SK-N-SH treated with all-trans-retinoic acid at 6 μM for 48 hours (cell line): Measurements from ENCODE around the gene MVK.

Experiments
- ATAC-seq: fragments of 200-7000 bp; cut with Tn5 transposase; 3 replicates; pipeline ENCODE4 v1.9.1; 2020; ENCODE audit warnings: mild to moderate bottlenecking, moderate library complexity
- ARNTL ChIP-seq: fragments of 450-650 bp; formaldehyde crosslinking; IDR thresholded peaks from 2 replicates; pipeline ENCODE4 v1.5.0; 2020; ENCODE audit warnings: low read depth, mild to moderate bottlenecking, moderate library complexity, borderline replicate concordance
- BACH2 ChIP-seq: fragments of 250-450 bp; sonication (Bioruptor Pico); IDR thresholded peaks from 2 replicates; pipeline ENCODE4 v1.9.0; 2021; ENCODE audit warnings: mild to moderate bottlenecking, borderline replicate concordance
- CREB5 ChIP-seq: fragments of 250-450 bp; sonication (Bioruptor Pico); IDR thresholded peaks from 2 replicates; pipeline ENCODE4 v1.5.1; 2020; ENCODE audit warnings: low read depth, mild to moderate bottlenecking, moderate library complexity
- CSRNP3 ChIP-seq: fragments of 250-450 bp; sonication (Bioruptor Pico); IDR thresholded peaks from 2 replicates; pipeline ENCODE4 v1.5.1; 2021; ENCODE audit warnings: mild to moderate bottlenecking, moderate library complexity
- ESRRG ChIP-seq: fragments of 250-450 bp; sonication (Bioruptor Pico); IDR thresholded peaks from 2 replicates; pipeline ENCODE4 v1.6.1; 2021; ENCODE audit warnings: mild to moderate bottlenecking
- GLIS3 ChIP-seq: fragments of 250-450 bp; sonication (Bioruptor Pico); IDR thresholded peaks from 2 replicates; pipeline ENCODE4 v1.5.0; 2020; ENCODE audit warnings: mild to moderate bottlenecking, moderate library complexity
- OSR1 ChIP-seq: fragments of 250-450 bp; sonication (Bioruptor Pico); IDR thresholded peaks from 2 replicates; pipeline ENCODE4 v1.8.0; 2022; ENCODE audit warnings: moderate library complexity, mild to moderate bottlenecking, inconsistent platforms
- POU6F1 ChIP-seq: fragments of 250-450 bp; sonication (Bioruptor Pico); IDR thresholded peaks from 2 replicates; pipeline ENCODE4 v1.8.0; 2021; ENCODE audit warnings: low read depth, mild to moderate bottlenecking, moderate library complexity, borderline replicate concordance
- PPARA ChIP-seq: fragments of 250-450 bp; sonication (Bioruptor Pico); IDR thresholded peaks from 2 replicates; pipeline ENCODE4 v1.5.0; 2020; ENCODE audit warnings: mild to moderate bottlenecking, borderline replicate concordance
- RARB ChIP-seq: fragments of 250-450 bp; sonication (Bioruptor Pico); IDR thresholded peaks from 2 replicates; pipeline ENCODE4 v1.8.0; 2021; ENCODE audit warnings: mild to moderate bottlenecking, moderate library complexity
- TCF4 ChIP-seq: fragments of 250-450 bp; sonication (Bioruptor Pico); IDR thresholded peaks from 2 replicates; pipeline ENCODE4 v1.8.0; 2021; ENCODE audit warnings: mild to moderate bottlenecking, moderate library complexity, borderline replicate concordance
- TOX ChIP-seq: fragments of 250-450 bp; sonication (Bioruptor Pico); IDR thresholded peaks from 2 replicates; pipeline ENCODE4 v1.8.0; 2021; ENCODE audit warnings: mild to moderate bottlenecking, moderate library complexity, borderline replicate concordance
- TSHZ2 ChIP-seq: fragments of 250-450 bp; sonication (Bioruptor Pico); IDR thresholded peaks from 2 replicates; pipeline ENCODE4 v1.5.0; 2020; ENCODE audit warnings: mild to moderate bottlenecking, moderate library complexity
- ZC3H10 ChIP-seq: fragments of 250-450 bp; sonication (Bioruptor Pico); IDR thresholded peaks from 2 replicates; pipeline ENCODE4 v1.5.1; 2021; ENCODE audit warnings: mild to moderate bottlenecking, moderate library complexity
- ZFP3 ChIP-seq: fragments of 250-450 bp; sonication (Bioruptor Pico); IDR thresholded peaks from 2 replicates; pipeline ENCODE4 v1.5.0; 2020; ENCODE audit warnings: mild to moderate bottlenecking, moderate library complexity
- ZFP30 ChIP-seq: fragments of 450-650 bp; formaldehyde crosslinking; IDR thresholded peaks from 2 replicates; pipeline ENCODE4 v1.5.0; 2022; ENCODE audit warnings: mild to moderate bottlenecking, moderate library complexity
- ZNF565 ChIP-seq: fragments of 450-650 bp; formaldehyde crosslinking; conservative IDR thresholded peaks from 2 replicates; pipeline ENCODE4 v1.5.0; 2020; ENCODE audit warnings: low read depth, mild to moderate bottlenecking, moderate library complexity
- ZNF70 ChIP-seq: fragments of 450-650 bp; formaldehyde crosslinking; IDR thresholded peaks from 2 replicates; pipeline ENCODE4 v1.5.0; 2020; ENCODE audit warnings: mild to moderate bottlenecking, moderate library complexity
- ZNF8 ChIP-seq: fragments of 450-650 bp; formaldehyde crosslinking; IDR thresholded peaks from 2 replicates; pipeline ENCODE4 v1.5.0; 2020; ENCODE audit warnings: mild to moderate bottlenecking, moderate library complexity
- TF ChIP-seq, protein P1 (sequence below): fragments of 250-450 bp; sonication (Bioruptor Pico); IDR thresholded peaks from 2 replicates; pipeline ENCODE4 v1.8.0; 2020; ENCODE audit warnings: mild to moderate bottlenecking, moderate library complexity, borderline replicate concordance

The MVK gene

GRCh38 chr12:109544955-109545531, 28.6 kb upstream of the MVK start:
- peak; percentile 43 for ATAC-seq
- TF ChIP-seq TCF4 (CRISPR knock-in tag) = no peak
- TF ChIP-seq OSR1 (CRISPR knock-in tag) = no peak
- TF ChIP-seq GLIS3 = no peak
- TF ChIP-seq, protein P1, sequence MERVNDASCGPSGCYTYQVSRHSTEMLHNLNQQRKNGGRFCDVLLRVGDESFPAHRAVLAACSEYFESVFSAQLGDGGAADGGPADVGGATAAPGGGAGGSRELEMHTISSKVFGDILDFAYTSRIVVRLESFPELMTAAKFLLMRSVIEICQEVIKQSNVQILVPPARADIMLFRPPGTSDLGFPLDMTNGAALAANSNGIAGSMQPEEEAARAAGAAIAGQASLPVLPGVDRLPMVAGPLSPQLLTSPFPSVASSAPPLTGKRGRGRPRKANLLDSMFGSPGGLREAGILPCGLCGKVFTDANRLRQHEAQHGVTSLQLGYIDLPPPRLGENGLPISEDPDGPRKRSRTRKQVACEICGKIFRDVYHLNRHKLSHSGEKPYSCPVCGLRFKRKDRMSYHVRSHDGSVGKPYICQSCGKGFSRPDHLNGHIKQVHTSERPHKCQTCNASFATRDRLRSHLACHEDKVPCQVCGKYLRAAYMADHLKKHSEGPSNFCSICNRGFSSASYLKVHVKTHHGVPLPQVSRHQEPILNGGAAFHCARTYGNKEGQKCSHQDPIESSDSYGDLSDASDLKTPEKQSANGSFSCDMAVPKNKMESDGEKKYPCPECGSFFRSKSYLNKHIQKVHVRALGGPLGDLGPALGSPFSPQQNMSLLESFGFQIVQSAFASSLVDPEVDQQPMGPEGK (CRISPR knock-in tag) = no peak
- TF ChIP-seq TSHZ2 = no peak
- TF ChIP-seq ARNTL (CRISPR knock-in tag) = no peak
- no peak for TF ChIP-seq TOX (CRISPR knock-in tag)
- no peak for TF ChIP-seq ZNF70 (CRISPR knock-in tag)
- TF ChIP-seq CSRNP3 (CRISPR knock-in tag) = no peak
- no peak for TF ChIP-seq ZFP3 (CRISPR knock-in tag)
- TF ChIP-seq POU6F1 (CRISPR knock-in tag) = no peak
- no peak for TF ChIP-seq ESRRG (CRISPR knock-in tag)
- TF ChIP-seq ZNF8 (CRISPR knock-in tag) = no peak
- no peak for TF ChIP-seq ZC3H10 (CRISPR knock-in tag)
- no peak for TF ChIP-seq CREB5 (CRISPR knock-in tag)
- TF ChIP-seq ZNF565 (CRISPR knock-in tag) = no peak
- TF ChIP-seq RARB (CRISPR knock-in tag) = no peak

- no peak for ATAC-seq
- TF ChIP-seq CREB5 (CRISPR knock-in tag) (no peak), ZNF565 (CRISPR knock-in tag) (no peak), POU6F1 (CRISPR knock-in tag) (no peak), CSRNP3 (CRISPR knock-in tag) (no peak), BACH2 (no peak), PPARA (CRISPR knock-in tag) (no peak), ZFP30 (CRISPR knock-in tag) (no peak), ZFP3 (CRISPR knock-in tag) (no peak), OSR1 (CRISPR knock-in tag) (no peak)
- TF ChIP-seq, protein P1 (CRISPR knock-in tag) = no peak
Measured at GRCh38 chr12:109545826-109546225, 27.8 kb upstream of the MVK start.
